ACHN (cell line): Measurements from ENCODE around the gene SRF.
A peak's percentile ranks its signal among the peaks of the same experiment; 100 is the strongest.

Source experiments
- DNase-seq: peaks from one replicate; pipeline ENCODE4 v3.0.0-alpha.2; 2015
- in situ Hi-C: cut with HindIII; loops from 2 replicates; pipeline ENCODE4 v1.10.0; 2017; ENCODE audit warnings: low sequenced_read_pairs, low pct_ligation_motif_present, low pct_unique_long_range_greater_than_20kb

Gene SRF

GRCh38 chr6:43178951-43179830 is 8.1 kb downstream of the SRF start:
- no peak for DNase-seq
- in situ Hi-C loops: no loop called here

GRCh38 chr6:43180058-43180457 is 9.0 kb downstream of the SRF start:
- in situ Hi-C loops: no loop called here
- no peak for DNase-seq

- DNase-seq: no peak
- in situ Hi-C loops: no loop called here
These were observed 9.9 kb downstream of the SRF start for GRCh38 chr6:43180985-43181384.

GRCh38 chr6:43181621-43181941 is 10.5 kb downstream of the SRF start:
- in situ Hi-C loops: no loop called here
- no peak for DNase-seq

- in situ Hi-C loops: no loop called here
These were observed 11.1 kb downstream of the SRF start, which contains the start of gene CUL9 for GRCh38 chr6:43181942-43182860. CUL9 (plus strand) TSS chr6:43182196; CDS start chr6:43184311, 2,115 bp downstream.

GRCh38 chr6:43183441-43183840 is 12.4 kb downstream of the SRF start:
- in situ Hi-C loops: no loop called here
- DNase-seq: no peak

More at GRCh38 chr6:43181942-43182860, 11.1 kb downstream of the SRF start, which contains the start of gene CUL9:
- peak; percentile 72 for DNase-seq

- in situ Hi-C loops: no loop called here
- DNase-seq: no peak
These were observed 13.4 kb downstream of the SRF start for GRCh38 chr6:43184268-43184985.

GRCh38 chr6:43185391-43185985 is 14.4 kb downstream of the SRF start:
- in situ Hi-C loops: no loop called here
- DNase-seq: no peak

GRCh38 chr6:43186019-43186418 is 14.9 kb downstream of the SRF start:
- no peak for DNase-seq
- in situ Hi-C loops: no loop called here

- in situ Hi-C loops: no loop called here
- no peak for DNase-seq
These were observed 15.6 kb downstream of the SRF start for GRCh38 chr6:43186706-43187105.

- no peak for DNase-seq
- in situ Hi-C loops: no loop called here
These were observed 16.8 kb downstream of the SRF start for GRCh38 chr6:43187821-43188220.

- no peak for DNase-seq
- in situ Hi-C loops: no loop called here
These were observed 17.4 kb downstream of the SRF start for GRCh38 chr6:43188426-43188825.

GRCh38 chr6:43189776-43190304 is 18.8 kb downstream of the SRF start:
- in situ Hi-C loops: no loop called here
- no peak for DNase-seq

- in situ Hi-C loops: no loop called here
- no peak for DNase-seq
These were observed 21.8 kb downstream of the SRF start for GRCh38 chr6:43192911-43193310.

- no peak for DNase-seq
- in situ Hi-C loops: no loop called here
These were observed 22.9 kb downstream of the SRF start for GRCh38 chr6:43193929-43194328.

GRCh38 chr6:43196337-43196736 is 25.3 kb downstream of the SRF start:
- DNase-seq: no peak

GRCh38 chr6:43199912-43200311 is 28.8 kb downstream of the SRF start:
- in situ Hi-C loops: no loop called here
- no peak for DNase-seq

More at GRCh38 chr6:43196337-43196736, 25.3 kb downstream of the SRF start:
- in situ Hi-C loops: no loop called here

GRCh38 chr6:43200541-43200940 is 29.5 kb downstream of the SRF start:
- in situ Hi-C loops: no loop called here
- DNase-seq: no peak
